Stimulated activated CD8-positive, alpha-beta memory T cell treated with anti-CD3 and anti-CD28 coated beads, Interleukin-15, amount 100 ng/mL, for 48 hours (primary cell): ENCODE measurements around the gene FNDC1.

Source experiments
- DNase-seq, 2 donors: peaks; one replicate each; pipeline ENCODE4 v3.0.0-alpha.2; 2020; ENCODE audit warnings: low read depth in 2 of 2

Gene FNDC1

DNA sequence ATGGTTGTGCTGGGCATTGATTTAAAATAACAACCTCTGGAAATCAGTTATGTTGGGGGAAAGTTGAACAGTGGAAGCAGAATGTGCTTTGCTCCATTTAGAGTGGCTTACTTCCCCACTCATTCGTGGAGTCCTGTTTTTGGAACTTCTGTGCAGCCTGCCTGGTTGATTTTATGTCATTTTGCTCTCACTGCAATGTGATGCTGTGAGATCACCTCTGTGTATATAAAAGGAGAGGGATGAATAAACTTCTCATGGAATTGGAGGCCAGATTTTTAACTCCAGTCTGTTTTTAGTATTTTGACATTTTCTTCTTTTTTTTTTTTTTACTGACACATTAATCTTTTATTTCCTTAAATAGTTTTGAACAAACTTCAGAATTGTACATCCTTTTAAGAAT, 139.0 kb downstream of the FNDC1 start:
- no peak for DNase-seq

DNA sequence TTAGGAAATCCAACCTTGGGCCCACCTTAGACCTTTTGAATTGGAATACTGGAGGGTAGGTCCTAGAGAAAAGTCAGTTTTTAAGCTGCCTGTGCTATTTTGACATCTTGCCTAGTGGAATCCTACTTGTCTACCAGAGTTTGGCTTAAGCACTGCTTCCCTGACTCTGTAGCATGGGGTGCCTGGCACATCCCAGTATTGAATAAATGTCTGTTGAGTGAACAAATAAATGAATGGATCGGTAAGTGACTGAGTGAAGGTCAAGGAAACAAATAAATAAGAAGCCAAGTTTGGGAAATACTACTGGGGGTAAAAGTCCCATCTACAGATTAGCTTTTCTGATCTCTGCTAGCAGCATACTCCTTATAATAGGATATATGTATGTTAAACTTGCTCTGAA, 140.5 kb downstream of the FNDC1 start:
- no peak for DNase-seq

DNA sequence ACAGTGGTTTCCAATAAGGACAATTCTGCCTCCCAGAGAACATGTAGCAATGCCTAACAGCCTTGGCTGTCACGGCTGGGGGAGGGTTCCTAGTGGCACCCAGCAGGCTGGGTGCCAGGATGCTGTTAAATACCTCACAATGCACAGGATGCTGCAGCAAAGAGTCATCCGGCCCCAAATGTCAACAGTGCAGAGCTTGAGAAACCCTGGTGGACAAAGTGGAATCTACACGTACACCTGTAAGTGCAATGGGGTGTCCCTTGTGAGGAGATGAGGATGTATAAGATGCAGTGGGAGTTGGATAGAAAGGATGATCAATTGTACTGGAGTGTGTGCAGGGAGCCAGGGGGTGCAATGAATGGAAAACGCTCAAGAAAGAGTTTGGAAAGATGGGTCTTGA, 142.4 kb downstream of the FNDC1 start:
- DNase-seq = no peak

DNA sequence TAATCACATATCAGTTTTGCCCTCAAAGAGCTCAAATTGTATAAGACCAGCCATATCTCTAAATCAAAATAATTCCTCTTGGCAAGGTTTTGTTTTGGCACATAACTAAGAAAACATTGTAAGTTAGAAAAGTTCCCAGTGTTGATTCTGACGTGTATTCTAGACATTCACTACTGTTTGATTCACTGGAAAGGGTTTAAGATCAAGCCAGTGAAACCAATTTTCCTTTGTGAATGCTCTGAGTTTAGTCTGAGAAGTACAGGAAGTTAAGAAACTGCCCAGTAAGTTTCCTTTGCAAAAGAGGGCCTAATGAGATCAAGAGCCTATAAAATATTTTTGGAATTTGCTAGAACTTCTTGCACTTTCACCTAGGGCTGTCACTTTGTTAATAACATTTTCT, 143.0 kb downstream of the FNDC1 start:
- no peak for DNase-seq

DNA sequence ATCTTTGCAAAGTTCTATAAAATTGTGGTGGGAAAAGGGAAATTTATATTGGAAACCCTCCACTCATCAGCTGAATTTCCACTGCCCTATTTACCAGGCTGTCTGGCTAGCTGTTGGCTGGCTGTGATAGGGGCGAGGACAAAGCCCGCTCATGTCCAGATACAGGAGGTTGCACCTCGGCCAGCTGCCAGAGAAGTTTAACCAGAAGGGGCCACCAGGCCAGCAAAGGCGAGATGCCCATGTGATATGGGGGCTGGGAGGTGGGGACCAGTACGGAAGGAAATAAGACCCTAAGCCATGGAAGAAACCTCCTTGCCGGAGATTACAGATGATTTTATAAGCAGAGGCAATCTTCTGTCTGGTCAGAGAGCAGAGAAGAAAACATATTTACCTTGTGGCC, 143.8 kb downstream of the FNDC1 start:
- no peak for DNase-seq

DNA sequence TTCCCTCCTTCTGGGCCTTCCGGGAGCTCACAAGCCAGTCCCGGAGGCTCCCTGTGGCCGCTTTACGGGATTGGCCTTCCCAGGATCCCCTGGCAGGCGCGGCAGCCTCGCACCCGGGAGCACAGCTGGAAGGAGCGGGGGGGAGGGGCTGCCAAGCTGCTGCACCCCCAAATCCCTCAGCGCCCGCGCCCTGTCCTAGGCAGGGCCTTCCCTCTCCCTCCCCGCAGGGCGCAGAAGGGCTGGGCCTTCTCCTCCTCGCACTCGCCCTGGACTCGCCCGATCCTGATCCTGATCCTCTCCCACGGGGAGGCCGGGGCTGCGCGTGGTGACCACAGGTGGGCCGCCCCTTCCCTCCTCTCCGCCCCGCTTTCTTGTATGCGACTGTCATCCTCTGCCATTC, 146.4 kb downstream of the FNDC1 start:
- no peak for DNase-seq

DNA sequence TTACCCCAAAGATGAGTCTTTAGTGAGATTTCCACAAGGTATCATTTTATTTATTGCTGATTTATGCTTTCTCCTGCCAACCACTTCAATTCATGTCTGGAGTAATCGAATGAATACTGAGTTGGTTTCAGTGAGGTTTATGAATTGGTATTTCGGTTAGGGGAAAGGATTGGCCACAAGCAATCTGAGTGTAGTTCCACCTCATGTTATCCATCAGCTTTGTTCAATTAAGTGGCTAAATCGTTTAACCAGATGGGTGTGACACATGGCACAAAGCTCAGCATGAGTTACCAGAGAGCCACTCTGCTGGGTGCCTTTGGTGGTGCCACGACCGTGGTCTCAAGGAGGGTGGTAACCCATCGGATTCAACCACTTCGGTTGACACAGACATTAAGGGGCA, 148.2 kb downstream of the FNDC1 start:
- DNase-seq = no peak

DNA sequence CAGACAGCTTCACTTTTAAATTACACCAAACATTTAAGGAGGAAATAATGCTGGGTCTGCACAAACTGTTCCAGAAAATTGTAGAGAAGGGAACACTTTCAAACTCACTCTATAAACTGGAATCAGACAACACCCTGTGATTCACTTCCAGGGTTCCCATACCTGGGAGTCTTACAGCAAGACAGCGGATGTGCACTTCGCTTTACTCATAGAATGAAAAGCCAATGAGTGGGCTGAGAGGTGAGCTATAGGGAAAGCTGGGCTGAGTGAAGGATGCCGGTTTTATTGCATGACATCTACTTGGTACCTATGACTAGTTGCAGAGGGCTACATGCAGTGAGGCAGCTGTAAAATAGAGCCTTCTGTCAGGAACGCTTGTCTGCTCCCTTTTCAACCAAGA, 152.1 kb downstream of the FNDC1 start:
- no peak for DNase-seq
